HG03108 (cell line): ENCODE data around the gene TMEM234.
A peak's percentile ranks its signal among the peaks of the same experiment; 100 is the strongest.

Experiments
- ATAC-seq: cut with Tn5 transposase; IDR thresholded peaks from one replicate; pipeline ENCODE4 v1.9.1; 2021; ENCODE audit warnings: moderate library complexity; ENCODE audit not compliant: unreplicated experiment

Gene TMEM234

DNA sequence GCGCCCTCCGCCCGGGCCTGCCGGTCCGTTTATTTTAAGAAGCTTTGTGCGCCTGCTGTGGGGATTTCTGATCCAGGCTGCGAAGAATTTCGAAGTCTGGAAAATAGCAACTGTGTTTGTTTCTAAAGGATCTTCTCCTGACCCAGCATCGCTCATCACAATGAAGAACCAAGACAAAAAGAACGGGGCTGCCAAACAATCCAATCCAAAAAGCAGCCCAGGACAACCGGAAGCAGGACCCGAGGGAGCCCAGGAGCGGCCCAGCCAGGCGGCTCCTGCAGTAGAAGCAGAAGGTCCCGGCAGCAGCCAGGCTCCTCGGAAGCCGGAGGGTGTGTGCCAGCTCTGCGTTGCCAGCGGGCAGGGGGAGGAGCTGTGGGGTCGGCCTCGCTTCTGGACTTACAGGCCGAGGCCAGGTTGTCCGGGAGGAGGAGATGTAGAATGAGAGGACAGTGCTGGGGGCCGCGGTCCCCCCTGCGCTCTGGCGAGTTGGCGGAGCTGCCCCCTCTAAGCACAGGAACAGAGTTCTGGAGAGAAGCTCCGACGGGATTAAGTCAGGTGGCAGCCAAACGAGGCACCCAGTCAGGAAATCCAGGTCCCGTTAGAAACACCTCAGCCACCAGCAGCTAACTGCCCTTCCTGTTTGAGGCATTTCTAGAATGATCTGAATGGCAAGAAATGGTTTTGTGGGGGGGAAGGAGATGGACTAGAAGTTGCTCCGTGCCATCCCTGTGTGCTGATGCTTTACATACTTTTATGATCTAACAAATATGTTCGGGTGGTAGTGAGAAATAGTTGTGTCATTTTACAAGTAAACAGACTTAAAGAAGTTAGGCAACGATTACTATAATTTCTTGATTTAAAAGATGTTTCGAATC is 41.7 kb downstream of the TMEM234 start:
- no peak for ATAC-seq

DNA sequence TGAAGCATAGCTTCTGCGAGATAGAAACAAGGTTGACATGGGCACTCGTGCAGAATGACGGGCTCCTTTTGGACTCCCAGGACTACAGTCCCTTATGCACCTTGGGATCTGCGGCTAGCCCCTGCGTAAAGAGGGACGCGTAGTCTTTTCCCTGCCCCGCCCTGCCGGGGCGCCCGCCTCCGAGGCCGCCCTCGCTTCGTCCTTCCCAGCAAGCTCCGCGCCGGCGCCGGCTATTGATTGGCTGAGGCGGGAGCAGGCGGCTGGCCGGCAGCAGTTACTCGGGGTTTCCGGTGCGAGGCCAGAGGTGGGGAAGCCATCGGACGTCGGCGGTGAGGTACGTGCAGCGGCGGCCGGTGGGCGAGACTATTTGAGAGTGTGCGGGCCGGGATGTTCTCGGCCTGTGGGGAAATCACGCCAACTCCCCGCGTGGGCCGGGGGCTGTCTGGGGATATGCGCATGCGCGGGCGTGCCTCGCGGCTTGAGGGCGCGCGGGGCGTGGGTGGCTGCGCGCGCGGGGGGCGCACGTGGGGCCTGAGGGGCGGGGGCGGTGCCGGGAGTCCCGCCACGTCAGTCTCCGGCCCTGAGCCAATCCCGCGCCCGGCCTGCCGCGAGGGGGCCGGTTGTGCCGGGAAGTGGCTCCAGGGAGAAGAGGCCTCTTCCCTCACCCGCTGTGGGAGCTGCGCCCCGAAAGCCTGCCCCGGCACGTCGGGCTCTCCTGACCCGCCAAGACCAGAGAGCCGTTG is 42.5 kb downstream of the TMEM234 start, which contains the start of gene TXLNA:
Gene TXLNA (plus strand): TSS at position 233 of the 743 bp plus-strand sequence. CDS start 671 bp downstream, outside the sequence.
- ATAC-seq = peak; percentile 87

DNA sequence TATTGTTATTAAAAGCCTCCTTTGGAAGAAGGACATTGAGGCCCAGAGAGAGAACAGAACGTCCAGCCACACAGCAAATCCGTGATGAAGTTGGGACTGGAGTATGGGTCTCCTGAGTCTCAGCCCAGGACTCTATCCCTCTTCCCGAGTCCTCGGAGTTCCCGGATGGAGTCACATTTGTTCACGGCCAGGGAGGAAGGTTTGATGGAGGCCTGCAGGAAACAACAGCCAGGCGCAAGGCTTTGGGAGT is 43.0 kb downstream of the TMEM234 start:
- ATAC-seq = no peak

DNA sequence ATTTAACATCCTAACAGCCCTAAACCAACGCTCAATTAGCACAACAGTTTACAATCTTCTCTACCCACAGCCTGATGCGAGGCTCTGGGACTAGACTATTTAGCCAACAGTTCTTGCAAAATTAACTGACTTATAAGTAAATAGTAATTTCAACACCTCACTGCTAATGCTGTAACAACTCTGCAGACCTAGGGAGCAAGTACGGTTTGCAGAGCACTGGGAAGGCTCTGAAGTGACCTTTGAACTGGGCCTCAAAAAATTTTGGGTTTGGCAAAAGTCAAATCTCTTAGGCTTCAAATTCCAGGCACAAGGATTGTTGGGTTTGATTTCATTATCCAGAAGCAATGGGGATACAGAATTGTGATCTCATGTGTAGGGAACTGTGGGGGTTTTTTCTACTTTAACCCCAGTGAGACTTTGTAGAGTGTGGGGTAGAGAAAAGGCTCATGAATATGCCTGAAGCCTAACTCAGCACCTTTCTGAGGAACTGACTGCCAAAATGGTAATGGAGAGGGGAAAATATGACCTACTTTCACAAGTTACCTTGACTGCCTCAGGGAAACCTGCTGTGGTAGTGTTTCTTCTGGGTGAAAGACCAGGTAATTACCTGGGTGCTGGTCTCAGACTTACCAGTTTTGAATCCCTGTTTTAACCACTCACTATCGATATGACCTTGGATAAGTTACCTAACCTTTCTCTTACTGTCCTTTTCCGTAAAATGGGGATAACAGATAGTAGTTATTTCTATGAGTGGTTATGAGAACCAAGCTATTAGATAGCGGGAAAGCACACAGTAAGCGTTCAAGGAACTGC is 43.6 kb downstream of the TMEM234 start:
- no peak for ATAC-seq

DNA sequence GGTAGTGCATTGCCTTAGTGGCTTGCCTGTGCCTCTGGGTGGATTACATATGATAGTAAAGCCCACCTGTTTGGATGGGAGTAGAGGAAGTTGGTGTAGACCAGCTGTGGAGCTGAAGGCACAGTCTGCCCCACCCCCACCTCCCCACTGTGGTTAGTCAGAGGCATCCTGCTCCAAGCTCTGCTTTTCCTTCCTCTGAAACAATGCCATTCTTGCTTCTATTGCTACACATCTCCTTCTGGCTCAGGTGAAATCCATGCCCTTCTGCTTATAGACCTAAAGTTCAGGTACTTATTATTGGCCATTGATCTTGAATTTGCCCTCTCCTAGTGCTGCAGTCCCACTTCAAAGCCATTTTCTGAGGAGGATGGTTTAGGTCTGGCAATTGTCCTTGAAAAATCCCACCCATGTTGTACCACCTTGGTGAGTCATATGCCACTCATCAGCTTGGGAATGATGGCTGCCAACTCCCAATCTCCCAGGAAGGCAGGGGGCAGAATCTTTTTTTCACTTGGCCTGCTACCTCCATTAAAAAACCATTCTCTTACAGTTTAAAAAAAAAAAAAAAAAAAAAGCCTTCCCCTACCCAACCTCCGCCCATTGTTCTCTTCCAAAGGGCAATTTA is 49.4 kb downstream of the TMEM234 start:
- ATAC-seq = no peak

DNA sequence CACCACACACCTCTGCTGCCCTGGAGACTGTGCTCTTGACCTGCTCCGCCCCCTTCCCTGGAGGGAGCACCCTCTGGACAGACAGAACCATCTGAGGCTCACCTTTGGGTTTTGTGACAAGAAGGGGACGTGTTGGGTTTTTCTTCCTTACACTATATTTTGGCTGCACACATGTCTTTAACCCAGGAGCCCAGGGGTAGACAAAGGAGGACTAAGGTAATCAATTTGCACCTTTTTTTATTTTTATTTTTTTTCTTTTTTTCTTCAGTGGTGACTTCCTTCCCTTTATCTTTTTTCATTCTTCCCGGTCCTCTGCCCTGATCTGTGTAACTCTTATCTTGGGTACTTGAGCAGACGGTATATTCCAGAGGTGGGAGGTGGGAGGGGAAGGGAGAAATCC is 51.2 kb downstream of the TMEM234 start:
- no peak for ATAC-seq
